ENCODE measurements around the gene HMCES. TPM values are rescaled to one million over a fixed set of nuclear protein-coding genes. Genes with fewer than 3 reads are reported as not detected.
A peak's percentile ranks its signal among the peaks of the same experiment; 100 is the strongest.
"Not testable (repeated sequence)": the region's sequence is repeated elsewhere in the genome, so short reads cannot be mapped to it uniquely, and the experiment has no call there.

HMCES gene
- total and polyA plus RNA-seq, 12 donors = 24.1 to 56.1 (median 43.2) TPM

- intact Hi-C loops (cut with DNase I) = loop anchor here (1.0 to 10.0 kb wide), 11 partner anchors 60 to 274 kb away; partner anchors contain the start of genes CNBP (in 7 of the 10) and ISY1 (in 1 of the 10)
- Histone ChIP-seq H3K4me3 (peak overlapping the region in 2 of 10 donors; percentile 5 to 22), H3K27ac (peak overlapping the region in 9 of 10 donors; percentile 3 to 84 (median 63)), H3K36me3 (no peaks in the 10 kb centered on the region), H3K4me1 (peaks cover 3 to 42% (median 25%) of the 10 kb centered on the region in 9 donors), H3K27me3 (no peaks in the 10 kb centered on the region), H3K9me3 (peaks cover 0 to 3% (median 0%) of the 10 kb centered on the region in 11 donors)
- ATAC-seq (no peak), DNase-seq (no peak)
- 81 to 83% methylated on average over 5 of the region's 5 CpGs for WGBS, 2 donors
- TF ChIP-seq CTCF (IDR thresholded peaks at IDR 0.05) = no peak
Measured at GRCh38 chr3:129245141-129245540, 33.5 kb upstream of the HMCES start.

GRCh38 chr3:129245641-129246306 is 32.9 kb upstream of the HMCES start:
- Histone ChIP-seq H3K27ac (peak overlapping the region in 9 of 10 donors; percentile 3 to 84 (median 63)), H3K4me1 (peaks cover 7 to 42% (median 28%) of the 10 kb centered on the region in 9 donors), H3K4me3 (peak overlapping the region in 3 of 10 donors; percentile 5 to 22 (median 12))
- peak; percentile 89 to 99 (median 93) for TF ChIP-seq CTCF (IDR thresholded peaks at IDR 0.05)
- H3K27me3 ChIP-seq, H3K36me3 ChIP-seq, H3K9me3 ChIP-seq: not testable (repeated sequence)
- DNase-seq (peak; percentile 72 to 85), ATAC-seq (peak; percentile 81 to 89 (median 83))
- WGBS, 2 donors = 19 to 22% methylated on average over 11 of the region's 11 CpGs
- intact Hi-C loops (cut with DNase I) = loop anchor here (1.0 to 10.0 kb wide), 11 partner anchors 61 to 275 kb away; partner anchors contain the start of genes CNBP (in 7 of the 10) and ISY1 (in 2 of the 10)

GRCh38 chr3:129246636-129247035 is 32.0 kb upstream of the HMCES start:
- DNase-seq = no peak
- H3K4me1 ChIP-seq = peaks cover 8 to 47% (median 36%) of the 10 kb centered on the region in 9 donors

More at GRCh38 chr3:129246636-129247035, 32.0 kb upstream of the HMCES start:
- TF ChIP-seq CTCF (IDR thresholded peaks at IDR 0.05) = no peak
- ATAC-seq = no peak
- H3K27ac ChIP-seq = no peak overlapping the region
- intact Hi-C loops (cut with DNase I) = loop anchor here (1.0 to 10.0 kb wide), 8 partner anchors 62 to 274 kb away; partner anchors contain the start of genes CNBP (in 7 of the 10) and ISY1 (in 1 of the 10)
- no peak overlapping the region for H3K4me3 ChIP-seq
- peaks cover 0 to 3% (median 0%) of the 10 kb centered on the region in 11 donors for H3K9me3 ChIP-seq
- no peaks in the 10 kb centered on the region for H3K27me3 ChIP-seq
- H3K36me3 ChIP-seq = peaks cover 0 to 13% (median 0%) of the 10 kb centered on the region in 9 donors
